ENCODE results near the gene TPM1. TPM values are rescaled to one million over a fixed set of nuclear protein-coding genes. Genes with fewer than 3 reads are reported as not detected.
A peak's percentile ranks its signal among the peaks of the same experiment; 100 is the strongest.

TPM1 gene
- total and polyA plus RNA-seq, 9 of the 15 experiments (the other 6 are each of a cell fraction or from before 2014, with no cell fraction given), result 8.1 to 53.9 (median 43.1) TPM

DNA sequence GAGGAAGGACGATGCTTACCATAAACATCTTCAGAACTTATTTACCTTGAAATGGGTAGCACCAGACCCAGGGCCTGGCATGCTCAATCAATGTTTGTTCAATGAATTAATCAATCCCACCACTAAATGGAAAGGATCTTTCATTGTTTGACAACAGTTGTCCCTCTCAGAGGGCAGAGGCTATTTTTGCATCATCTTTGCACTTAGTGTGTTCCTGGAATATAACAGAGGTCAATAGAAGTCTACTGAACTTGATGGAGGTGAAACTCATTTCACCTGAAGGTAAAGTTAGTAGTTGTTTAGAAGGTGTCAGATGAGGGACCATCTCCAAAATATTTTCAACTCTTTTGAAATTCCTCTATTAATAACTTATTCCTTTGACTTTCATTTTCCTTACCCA, 42.3 kb downstream of the TPM1 start (continued):
- TF ChIP-seq ARID2 (IDR thresholded peaks at IDR 0.05) (no peak), FOXP1 (CRISPR knock-in tag; IDR thresholded peaks at IDR 0.05) (no peak), NFIX (CRISPR knock-in tag; IDR thresholded peaks at IDR 0.05; ENCODE audit: low read depth) (no peak)

GRCh38 chr15:63085289-63085688, 42.7 kb downstream of the TPM1 start:
- DNase-seq (ENCODE audit: extremely low read depth in 1 of 4, low spot score in 3 of 4) (no peak), ATAC-seq (no peak), FAIRE-seq (no peak)
- no peaks in the 10 kb centered on the region for H4K20me1 ChIP-seq (replicated peaks; ENCODE audit: control insufficient read depth, insufficient read depth, low read length)
- in situ Hi-C loops (cut with MboI) (no loop called here), intact Hi-C loops (cut with micrococcal nuclease) (no loop called here)
- 0 out of 5 replicates have a peak, but pooled peaks cover 0 to under 1% of the 10 kb centered on the region in 2 experiments for H3K27me3 ChIP-seq (ENCODE audit: control insufficient read depth in 2 of 2, insufficient read depth in 2 of 2, low read length in 2 of 2)
- no peak overlapping the region for H3K4me2 ChIP-seq (ENCODE audit: insufficient read depth, low read length)
- no peak overlapping the region for H3K9ac ChIP-seq (ENCODE audit: insufficient read depth in 1 of 2, low read depth in 2 of 2, low read length in 2 of 2)
- H3K9me1 ChIP-seq (ENCODE audit: control insufficient read depth, insufficient read depth, low read length), result no peaks in the 10 kb centered on the region
- H3K27ac ChIP-seq (ENCODE audit: extremely low read depth, low read depth, low read length), result no peak overlapping the region
- no peak overlapping the region for H3K4me3 ChIP-seq
- no peaks in the 10 kb centered on the region for H3K36me3 ChIP-seq (ENCODE audit: control insufficient read depth, insufficient read depth, low read length)
- peaks cover 4 to 7% of the 10 kb centered on the region in 2 experiments; a peak in 3 of 5 replicates for H3K4me1 ChIP-seq (replicated peaks in 1 of 2; ENCODE audit: control insufficient read depth in 2 of 2, insufficient read depth in 2 of 2, low read length in 2 of 2)
- ChIA-PET POLR2A (interaction anchor here (0.6 kb wide), 1 partner anchor 496 kb away, joined by 3 read pairs; no protein-coding TSS in a partner anchor), CTCF (ENCODE audit: low intra/inter-chr PET ratio) (no interaction called here)
- H3K79me2 ChIP-seq (ENCODE audit: control insufficient read depth, insufficient read depth, low read length), result no peaks in the 10 kb centered on the region
- BruUV-seq (replicated peaks), result no TSS peak
- 26% methylated on average over 4 of the region's 4 CpGs for WGBS (ENCODE audit: insufficient coverage, low coverage, missing lambda C conversion rate)
- no peak overlapping the region for H2AFZ ChIP-seq (ENCODE audit: low read depth, low read length)
- H3K9me3 ChIP-seq (replicated peaks; ENCODE audit: control insufficient read depth, insufficient read depth, low read depth, low read length), result no peaks in the 10 kb centered on the region
- TF ChIP-seq ZNF239 (CRISPR knock-in tag; IDR thresholded peaks at IDR 0.05) (no peak), ZBTB40 (IDR thresholded peaks at IDR 0.05) (peak; percentile 92), ZBTB40 (CRISPR knock-in tag; IDR thresholded peaks at IDR 0.05) (peak; percentile 49; the same call in 1 of the 2 replicates), SFPQ (IDR thresholded peaks at IDR 0.05; ENCODE audit: low read depth, low read length) (no peak)
- TF ChIP-seq, protein P1, sequence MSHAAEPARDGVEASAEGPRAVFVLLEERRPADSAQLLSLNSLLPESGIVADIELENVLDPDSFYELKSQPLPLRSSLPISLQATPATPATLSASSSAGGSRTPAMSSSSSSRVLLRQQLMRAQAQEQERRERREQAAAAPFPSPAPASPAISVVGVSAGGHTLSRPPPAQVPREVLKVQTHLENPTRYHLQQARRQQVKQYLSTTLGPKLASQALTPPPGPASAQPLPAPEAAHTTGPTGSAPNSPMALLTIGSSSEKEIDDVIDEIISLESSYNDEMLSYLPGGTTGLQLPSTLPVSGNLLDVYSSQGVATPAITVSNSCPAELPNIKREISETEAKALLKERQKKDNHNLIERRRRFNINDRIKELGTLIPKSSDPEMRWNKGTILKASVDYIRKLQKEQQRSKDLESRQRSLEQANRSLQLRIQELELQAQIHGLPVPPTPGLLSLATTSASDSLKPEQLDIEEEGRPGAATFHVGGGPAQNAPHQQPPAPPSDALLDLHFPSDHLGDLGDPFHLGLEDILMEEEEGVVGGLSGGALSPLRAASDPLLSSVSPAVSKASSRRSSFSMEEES (CRISPR knock-in tag; IDR thresholded peaks at IDR 0.05), result no peak
